H1 (cell line): Measurements from ENCODE around the gene BPIFA2. TPM values are rescaled to one million over a fixed set of nuclear protein-coding genes. Genes with fewer than 3 reads are reported as not detected.

Experiments used
- CTCF ChIA-PET: fragments of 300-600 bp; sonication (Branson Sonifier 250); formaldehyde crosslinking; loops from one replicate; lab custom pipeline; 2021; ENCODE audit not compliant: partially characterized antibody; lab: Charles Lee
- POLR2A ChIA-PET: fragments of 300-600 bp; sonication (Branson Sonifier 250); formaldehyde crosslinking; loops from one replicate; lab custom pipeline; 2021; ENCODE audit warnings: inconsistent platforms; ENCODE audit not compliant: partially characterized antibody; lab: Charles Lee
- DNase-seq, 2 experiments: peaks; one replicate each; pipeline versions ENCODE4 v3.0.0 to v3.0.0-alpha.2; 2010 to 2022; ENCODE audit warnings: low spot score in 2 of 2, low read depth in 1 of 2, mixed read lengths in 1 of 2
- FAIRE-seq: peaks from 2 replicates; lab custom pipeline; 2011; peaks lifted over from hg19 to GRCh38; lab: Jason Lieb, UNC
- H2AFZ ChIP-seq: 2 replicates; pipeline ENCODE4 v1.8.1; 2012; ENCODE audit warnings: low read length, inconsistent platforms
- H2AK5ac ChIP-seq: 2 replicates; pipeline ENCODE4 v1.6.1; 2013; ENCODE audit warnings: low read depth, low read length
- H2BK120ac ChIP-seq: replicated peaks from 2 replicates; pipeline ENCODE3; 2013; ENCODE audit warnings: low read depth, low read length, inconsistent platforms
- H2BK12ac ChIP-seq: 2 replicates; pipeline ENCODE4 v1.6.1; 2013; ENCODE audit warnings: low read depth, low read length
- H2BK15ac ChIP-seq: 2 replicates; pipeline ENCODE4 v1.6.1; 2013; ENCODE audit warnings: low read length
- H2BK20ac ChIP-seq: 2 replicates; pipeline ENCODE4 v1.6.1; 2013; ENCODE audit warnings: low read length
- H2BK5ac ChIP-seq: 2 replicates; pipeline ENCODE4 v1.6.1; 2013; ENCODE audit warnings: low read depth, low read length
- H3K14ac ChIP-seq: 2 replicates; pipeline ENCODE4 v1.6.1; 2013; ENCODE audit warnings: inconsistent platforms; ENCODE audit not compliant: insufficient read length
- H3K18ac ChIP-seq: 2 replicates; pipeline ENCODE4 v1.6.1; 2013; ENCODE audit warnings: low read length; ENCODE audit errors: extremely low read depth
- H3K23ac ChIP-seq: 2 replicates; pipeline ENCODE4 v1.6.1; 2013; ENCODE audit warnings: inconsistent platforms; ENCODE audit not compliant: insufficient read length
- H3K23me2 ChIP-seq: 2 replicates; pipeline ENCODE4 v1.6.1; 2013; ENCODE audit warnings: low read depth, low read length
- H3K27ac ChIP-seq: 2 replicates; pipeline ENCODE4 v1.6.1; 2011; ENCODE audit warnings: low read depth, low read length, inconsistent platforms
- H3K27me3 ChIP-seq, 4 experiments: replicated peaks in 1 of 4; 1 replicate in 1 of 4; 2 replicates in 3 of 4; pipeline versions ENCODE4 v1.6.1 to v1.8.1; 2011 to 2013; ENCODE audit warnings: low read length in 3 of 4, mild to moderate bottlenecking in 3 of 4, inconsistent platforms in 2 of 4, mixed read lengths in 2 of 4, moderate library complexity in 1 of 4; ENCODE audit not compliant: control insufficient read depth in 3 of 4, insufficient read depth in 3 of 4; ENCODE audit errors: extremely low read depth in 1 of 4
- H3K36me3 ChIP-seq, 4 experiments: 2 replicates each; pipeline versions ENCODE4 v1.6.1 to v1.8.1; 2011 to 2013; ENCODE audit warnings: mild to moderate bottlenecking in 4 of 4, low read length in 3 of 4, moderate library complexity in 2 of 4, control low read depth in 1 of 4, inconsistent platforms in 1 of 4; ENCODE audit not compliant: insufficient read depth in 4 of 4, control insufficient read depth in 2 of 4
- H3K4ac ChIP-seq: replicated peaks from 2 replicates; pipeline ENCODE3; 2013; ENCODE audit warnings: low read length, low read depth, mixed read lengths, inconsistent platforms; ENCODE audit not compliant: insufficient read length
- H3K4me1 ChIP-seq, 4 experiments: replicated peaks in 1 of 4; 1 replicate in 1 of 4; 2 replicates in 3 of 4; pipeline versions ENCODE4 v1.6.1 to v1.8.1; 2011 to 2013; ENCODE audit warnings: low read length in 3 of 4, inconsistent platforms in 2 of 4, mixed read lengths in 1 of 4; ENCODE audit not compliant: insufficient read depth in 4 of 4, control insufficient read depth in 3 of 4
- H3K4me2 ChIP-seq, 2 experiments: 2 replicates each; pipeline versions ENCODE4 v1.6.1 to v1.8.1; 2011 to 2013; ENCODE audit warnings: low read depth in 2 of 2, low read length in 2 of 2, control low read depth in 1 of 2, inconsistent platforms in 1 of 2, mild to moderate bottlenecking in 1 of 2; ENCODE audit not compliant: insufficient read depth in 1 of 2
- H3K4me3 ChIP-seq, 4 experiments: fragments of 200-600, 300-600 bp in 1 of 4; sonication (generic), shearing (Covaris generic), sonication (Bioruptor Twin) in 1 of 4; 2 replicates each; pipeline versions ENCODE4 v1.5.1 to v1.8.1; 2011 to 2016; ENCODE audit warnings: low read length in 4 of 4, low read depth in 3 of 4, control low read depth in 2 of 4, inconsistent platforms in 2 of 4, mild to moderate bottlenecking in 2 of 4, mixed read lengths in 1 of 4, moderate library complexity in 1 of 4; ENCODE audit not compliant: insufficient read depth in 2 of 4; ENCODE audit errors: extremely low read depth in 1 of 4
- H3K56ac ChIP-seq: replicated peaks from 2 replicates; pipeline ENCODE3; 2013; ENCODE audit warnings: low read depth, mild to moderate bottlenecking, mixed read lengths, low read length, inconsistent platforms; ENCODE audit not compliant: insufficient read length
- H3K79me1 ChIP-seq: 2 replicates; pipeline ENCODE4 v1.6.1; 2013; ENCODE audit warnings: low read depth, low read length, control low read depth
- H3K79me2 ChIP-seq, 2 experiments: 2 replicates each; pipeline versions ENCODE4 v1.6.1 to v1.8.1; 2012 to 2013; ENCODE audit warnings: low read length in 2 of 2, mild to moderate bottlenecking in 2 of 2, inconsistent platforms in 1 of 2; ENCODE audit not compliant: insufficient read depth in 2 of 2, control insufficient read depth in 1 of 2
- H3K9ac ChIP-seq, 4 experiments: replicated peaks in 1 of 4; 1 replicate in 1 of 4; 2 replicates in 3 of 4; pipeline versions ENCODE4 v1.6.1 to v1.8.1; 2011 to 2013; ENCODE audit warnings: low read depth in 3 of 4, low read length in 3 of 4, control low read depth in 2 of 4, mild to moderate bottlenecking in 2 of 4, moderate library complexity in 2 of 4, inconsistent platforms in 1 of 4; ENCODE audit errors: extremely low read depth in 1 of 4
- H3K9me3 ChIP-seq, 2 experiments: 2 replicates each; pipeline versions ENCODE4 v1.6.1 to v1.8.1; 2012 to 2013; ENCODE audit warnings: mild to moderate bottlenecking in 2 of 2, moderate library complexity in 2 of 2, control low read depth in 1 of 2, inconsistent platforms in 1 of 2, low read depth in 1 of 2, low read length in 1 of 2, mixed read lengths in 1 of 2; ENCODE audit not compliant: insufficient read depth in 2 of 2
- H4K20me1 ChIP-seq, 2 experiments: replicated peaks in 1 of 2; 2 replicates each; pipeline versions ENCODE3 to v1.8.1; 2011 to 2013; ENCODE audit warnings: inconsistent platforms in 2 of 2, low read length in 2 of 2, mild to moderate bottlenecking in 1 of 2; ENCODE audit not compliant: insufficient read depth in 2 of 2, control insufficient read depth in 1 of 2
- H4K5ac ChIP-seq: 2 replicates; pipeline ENCODE4 v1.6.1; 2013; ENCODE audit warnings: low read length, low read depth, mixed read lengths, inconsistent platforms; ENCODE audit not compliant: insufficient read length
- H4K8ac ChIP-seq: 2 replicates; pipeline ENCODE4 v1.8.0; 2013; ENCODE audit warnings: mild to moderate bottlenecking, moderate library complexity, low read length, inconsistent platforms; ENCODE audit not compliant: insufficient read depth; ENCODE audit errors: extremely low read depth
- H4K91ac ChIP-seq: replicated peaks from 2 replicates; pipeline ENCODE3; 2013; ENCODE audit warnings: low read length, mixed read lengths, inconsistent platforms; ENCODE audit not compliant: insufficient read length
- RFX5 ChIP-seq: IDR thresholded peaks from 2 replicates; pipeline ENCODE4 v1.6.1; 2011; ENCODE audit warnings: low read depth, low read length, improper control_type of control experiment, borderline replicate concordance
- TEAD4 ChIP-seq: IDR thresholded peaks from 2 replicates; pipeline ENCODE4 v1.6.1; 2012; ENCODE audit warnings: low read depth, low read length, inconsistent platforms, mixed read lengths
- WGBS, 2 experiments: shearing (Covaris generic) in 1 of 2; methylation state at CpG; one replicate each; pipeline versions ENCODE4 v1.1.6 to v1.1.7; 2013 to 2015; ENCODE audit warnings: low lambda C conversion rate in 2 of 2, mixed read lengths in 2 of 2, inconsistent platforms in 1 of 2, low coverage in 1 of 2, missing lambda C conversion rate in 1 of 2; ENCODE audit not compliant: insufficient replicate concordance in 2 of 2, insufficient coverage in 1 of 2, insufficient read length in 1 of 2; ENCODE audit errors: extremely low coverage in 1 of 2, missing lambda C conversion rate in 1 of 2; 5-methylcytosine and 5-hydroxymethylcytosine counted together
- polyA plus RNA-seq, 7 experiments: library from polyadenylated mRNA; depleted of rRNA in 3 of 7; stranded (reverse) in 5 of 7; unstranded in 2 of 7; fragments of >200 nt in 5 of 7; fragments of 200-250 nt in 2 of 7; gene quantifications; 1 replicate in 5 of 7; 2 replicates in 1 of 7; 4 replicates in 1 of 7; pipeline versions ENCODE4 v1.2.1 to v1.2.3, GENCODE V29; 2011 to 2013; ENCODE audit warnings: missing spikeins in 2 of 7, mixed read lengths in 2 of 7
- total RNA-seq: library from RNA; stranded (reverse); fragmentation: NEBNext Ultra II Directional; extraction: Animal tissue kit (Norgen Biotek cat#: 25700); gene quantifications from 2 replicates; pipeline ENCODE4 v1.2.1, GENCODE V29; 2021

BPIFA2 gene
- total and polyA plus RNA-seq, 2 of the 8 experiments (the other 6 are each of a cell fraction or from before 2014, with no cell fraction given): not detected

- Histone ChIP-seq H3K4me2 (0 out of 4 replicates have a peak overlapping the region, but pooled peaks of 1 of the 2 experiments have one; percentile 21), H2AK5ac (0 out of 2 replicates have a peak overlapping the region, but pooled peaks have one; percentile 71), H3K14ac (peak overlapping the region; percentile 89), H2AFZ (0 out of 2 replicates have a peak overlapping the region, but pooled peaks have one; percentile 37), H3K27ac (no peak overlapping the region), H4K8ac (peak overlapping the region; percentile 43; the same call in 1 of the 2 replicates), H2BK120ac (no peak overlapping the region), H3K23ac (no peak overlapping the region), H4K5ac (no peak overlapping the region), H3K36me3 (no peaks in the 10 kb centered on the region), H3K79me2 (no peaks in the 10 kb centered on the region), H3K9ac (no peak overlapping the region), H3K27me3 (no peaks in the 10 kb centered on the region), H3K56ac (no peak overlapping the region), H3K9me3 (peaks cover 0 to 4% of the 10 kb centered on the region in 2 experiments; a peak in 2 of 4 replicates), H3K23me2 (no peaks in the 10 kb centered on the region), H2BK15ac (peak overlapping the region; percentile 16; the same call in 1 of the 2 replicates), H2BK5ac (no peak overlapping the region), H2BK20ac (no peak overlapping the region), H3K4me3 (no peak overlapping the region), H2BK12ac (0 out of 2 replicates have a peak overlapping the region, but pooled peaks have one; percentile 44), H4K20me1 (no peaks in the 10 kb centered on the region), H3K79me1 (no peaks in the 10 kb centered on the region), H3K18ac (no peak overlapping the region), H4K91ac (peak overlapping the region; percentile 65), H3K4me1 (peaks cover 0 to 9% (median 3%) of the 10 kb centered on the region in 4 experiments; a peak in 2 of 7 replicates), H3K4ac (peak overlapping the region; percentile 91)
- DNase-seq: no peak
- CTCF ChIA-PET: interaction anchor here (0.6 kb wide), 1 partner anchor 29 kb away, joined by 3 read pairs; no protein-coding TSS in a partner anchor
- TF ChIP-seq TEAD4 (peak; percentile 38; the same call in 1 of the 2 replicates), RFX5 (no peak)
- 76% methylated on average over 14 of the region's 14 CpGs; no CpG with 5 or more reads in 1 of the 2 experiments for WGBS, 2 experiments
- FAIRE-seq: no peak
- POLR2A ChIA-PET: no interaction called here
Observed at GRCh38 chr20:33132513-33133372, 35.2 kb upstream of the BPIFA2 start.
